Left hindlimb (tissue), 1 donor: ENCODE measurements around the gene MINAR1.

Experiments
- DNase-seq: peaks from one replicate; pipeline ENCODE4 v3.0.0-alpha.2; 2018

Gene MINAR1

GRCh38 chr15:79432345-79433275 lies 474 bp downstream of the MINAR1 start:
- DNase-seq: no peak

- DNase-seq: no peak
These were observed 1.3 kb downstream of the MINAR1 start for GRCh38 chr15:79433276-79433990.

- no peak for DNase-seq
These were observed 2.2 kb downstream of the MINAR1 start for GRCh38 chr15:79434361-79434760.

- DNase-seq: no peak
These were observed 4.1 kb downstream of the MINAR1 start for GRCh38 chr15:79436037-79436780.

GRCh38 chr15:79437275-79438000 lies 5.3 kb downstream of the MINAR1 start:
- DNase-seq: no peak

GRCh38 chr15:79439236-79439635 lies 7.1 kb downstream of the MINAR1 start:
- DNase-seq: no peak

GRCh38 chr15:79440355-79440908 lies 8.3 kb downstream of the MINAR1 start:
- DNase-seq: no peak

GRCh38 chr15:79442911-79443310 lies 10.8 kb downstream of the MINAR1 start:
- no peak for DNase-seq

- no peak for DNase-seq
These were observed 14.9 kb downstream of the MINAR1 start for GRCh38 chr15:79447060-79447459.

- no peak for DNase-seq
These were observed 18.5 kb downstream of the MINAR1 start for GRCh38 chr15:79450648-79451047.

- DNase-seq: no peak
These were observed 19.3 kb downstream of the MINAR1 start for GRCh38 chr15:79451361-79451999.

- no peak for DNase-seq
These were observed 20.3 kb downstream of the MINAR1 start for GRCh38 chr15:79452244-79453051.

GRCh38 chr15:79453446-79453845 lies 21.3 kb downstream of the MINAR1 start:
- no peak for DNase-seq

GRCh38 chr15:79454063-79454462 lies 21.9 kb downstream of the MINAR1 start:
- no peak for DNase-seq

- DNase-seq: no peak
These were observed 23.2 kb downstream of the MINAR1 start for GRCh38 chr15:79455361-79455760.

- DNase-seq: no peak
These were observed 23.8 kb downstream of the MINAR1 start for GRCh38 chr15:79455943-79456342.

GRCh38 chr15:79458491-79458890 lies 26.4 kb downstream of the MINAR1 start:
- no peak for DNase-seq

- DNase-seq: no peak
These were observed 27.5 kb downstream of the MINAR1 start for GRCh38 chr15:79459666-79460065.

- DNase-seq: no peak
These were observed 31.1 kb downstream of the MINAR1 start for GRCh38 chr15:79463043-79463780.

GRCh38 chr15:79463781-79464270 lies 31.7 kb downstream of the MINAR1 start:
- DNase-seq: no peak
